ENCODE data around the gene UBFD1. TPM values are rescaled to one million over a fixed set of nuclear protein-coding genes. Genes with fewer than 3 reads are reported as not detected.

The UBFD1 gene
- total RNA-seq, 1 experiment from 2014 or later: 89.6 TPM

- H3K27ac ChIP-seq (ENCODE audit: low read depth, low read length): no peak overlapping the region
- BruUV-seq (replicated peaks): no TSS peak
These were observed 43.0 kb upstream of the UBFD1 start for GRCh38 chr16:23514381-23515152.

More at GRCh38 chr16:23514381-23515152, 43.0 kb upstream of the UBFD1 start:
- H2AFZ ChIP-seq (ENCODE audit: low read depth, low read length, poor library complexity, severe bottlenecking): no peak overlapping the region
- H3K27me3 ChIP-seq (ENCODE audit: insufficient read depth, low read length): no peaks in the 10 kb centered on the region
- ChIA-PET CTCF (no interaction called here), RAD21 (ENCODE audit: low non-redundant PET in 1 of 2, low total read pairs in 2 of 2, uncharacterized antibody in 2 of 2, unreplicated experiment in 2 of 2) (no interaction called here), POLR2A (interaction anchor here (0.8 kb wide), 2 partner anchors 43 to 83 kb away, joined by 3 read pairs; partner anchors contain the start of genes EARS2 and UBFD1)
- H3K79me2 ChIP-seq (ENCODE audit: insufficient read depth, low read length): peaks cover 3% of the 10 kb centered on the region
- DNase-seq (ENCODE audit: low read depth, low spot score) (no peak), ATAC-seq (no peak)
- no peak for TF ChIP-seq JUND (IDR thresholded peaks at IDR 0.05)
- TF ChIP-seq SIN3A (IDR thresholded peaks at IDR 0.05; ENCODE audit: low read depth): no peak
- no peak for TF ChIP-seq YY1 (IDR thresholded peaks at IDR 0.05; ENCODE audit: extremely low read depth, insufficient replicate concordance, low read depth, low read length)
- no peak for TF ChIP-seq CTCF (IDR thresholded peaks at IDR 0.05 in 2 of 3, conservative IDR thresholded peaks at IDR 0.05 in 1 of 3; ENCODE audit: borderline replicate concordance in 1 of 3, insufficient read depth in 1 of 3, low read depth in 2 of 3, low read length in 2 of 3)
- TF ChIP-seq ZBTB33 (IDR thresholded peaks at IDR 0.05; ENCODE audit: extremely low read depth, insufficient replicate concordance, low read length): no peak
- no peaks in the 10 kb centered on the region for H4K20me1 ChIP-seq (ENCODE audit: insufficient read depth)
- no peak overlapping the region for H3K4me3 ChIP-seq (replicated peaks in 1 of 2; ENCODE audit: low read depth in 1 of 2, low read length in 2 of 2)
- H3K4me1 ChIP-seq (ENCODE audit: control insufficient read depth in 1 of 2, insufficient read depth in 2 of 2, low read length in 2 of 2): peaks cover 2 to 9% of the 10 kb centered on the region in 2 experiments; a peak in 2 of 4 replicates
- no peak overlapping the region for H3K9ac ChIP-seq (ENCODE audit: low read length)
- no peak overlapping the region for H3K4me2 ChIP-seq (ENCODE audit: low read length)
- no peaks in the 10 kb centered on the region for H3K9me3 ChIP-seq (ENCODE audit: control insufficient read depth in 1 of 2, insufficient read depth in 1 of 2, low read depth in 1 of 2, low read length in 2 of 2)
- H3K36me3 ChIP-seq (ENCODE audit: control insufficient read depth in 1 of 2, insufficient read depth in 2 of 2, low read length in 2 of 2): peaks cover 0 to 5% of the 10 kb centered on the region in 2 experiments; a peak in 3 of 4 replicates
- intact Hi-C loops (cut with micrococcal nuclease): no loop called here
- H3K9me2 ChIP-seq (ENCODE audit: insufficient read depth): no peaks in the 10 kb centered on the region

Data from HCT116 (cell line).